ENCODE measurements around the gene DZIP1L.
"Not testable (repeated sequence)": the region's sequence is repeated elsewhere in the genome, so short reads cannot be mapped to it uniquely, and the experiment has no call there.

The DZIP1L gene

GRCh38 chr3:138132239-138132638, 16.8 kb upstream of the DZIP1L start, which contains the start of gene A4GNT:
Gene A4GNT (minus strand): TSS chr3:138132390. CDS start chr3:138131256, 1,134 bp downstream.
- in situ Hi-C loops (cut with HindIII; ENCODE audit: low pct_unique_long_range_greater_than_20kb, low sequenced_read_pairs): no loop called here
- DNase-seq (ENCODE audit: low read depth in 1 of 2, low spot score in 1 of 2): no peak
- no peak for TF ChIP-seq JUND (IDR thresholded peaks at IDR 0.05; ENCODE audit: low read depth)

DNA sequence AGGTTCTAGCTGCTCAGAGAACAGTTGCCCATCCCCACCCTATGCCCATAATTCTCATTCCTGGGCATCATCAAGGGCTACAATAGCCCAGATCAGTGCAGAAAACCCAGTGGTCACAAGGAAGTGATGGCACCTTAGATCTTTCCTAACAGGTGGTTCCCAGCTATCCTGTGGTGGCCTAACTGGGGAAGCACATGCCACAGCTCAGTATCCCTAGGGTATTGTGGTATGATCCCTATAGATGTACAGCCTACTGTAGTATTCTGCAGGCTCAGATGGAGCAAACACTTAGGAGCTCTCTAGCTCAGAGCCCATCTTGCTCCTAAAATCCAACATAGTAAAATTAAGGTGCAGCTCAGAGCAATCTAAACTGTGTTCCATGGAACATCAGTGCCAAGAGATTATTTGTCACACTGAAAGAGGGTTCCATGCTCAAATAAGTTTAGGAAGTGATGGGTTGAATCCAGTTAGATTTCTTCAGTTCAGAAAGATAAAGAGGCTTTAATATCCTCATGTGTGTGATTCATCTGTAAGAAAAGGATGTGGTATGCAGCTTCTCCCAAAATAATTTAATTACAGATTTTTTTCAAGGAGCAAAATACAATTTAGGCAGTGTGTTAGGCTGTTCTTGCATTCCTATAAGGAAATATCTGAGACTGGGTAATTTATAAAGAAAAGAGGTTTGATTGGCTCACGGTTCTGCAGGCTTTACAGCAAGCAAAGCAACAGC, 12.4 kb upstream of the DZIP1L start:
- no peak for DNase-seq (ENCODE audit: low read depth in 1 of 2, low spot score in 1 of 2)
- no peak for TF ChIP-seq JUND (IDR thresholded peaks at IDR 0.05; ENCODE audit: low read depth)
- in situ Hi-C loops (cut with HindIII; ENCODE audit: low pct_unique_long_range_greater_than_20kb, low sequenced_read_pairs): no loop called here

GRCh38 chr3:138125548-138126221, 10.3 kb upstream of the DZIP1L start:
- no peak for TF ChIP-seq JUND (IDR thresholded peaks at IDR 0.05; ENCODE audit: low read depth)
- in situ Hi-C loops (cut with HindIII; ENCODE audit: low pct_unique_long_range_greater_than_20kb, low sequenced_read_pairs): no loop called here
- peak in 1 of 2 experiments; percentile 63 for DNase-seq (ENCODE audit: low read depth in 1 of 2, low spot score in 1 of 2)

GRCh38 chr3:138124706-138125355, 9.4 kb upstream of the DZIP1L start:
- in situ Hi-C loops (cut with HindIII; ENCODE audit: low pct_unique_long_range_greater_than_20kb, low sequenced_read_pairs): no loop called here
- no peak for TF ChIP-seq JUND (IDR thresholded peaks at IDR 0.05; ENCODE audit: low read depth)
- DNase-seq (ENCODE audit: low read depth in 1 of 2, low spot score in 1 of 2): no peak

- in situ Hi-C loops (cut with HindIII; ENCODE audit: low pct_unique_long_range_greater_than_20kb, low sequenced_read_pairs): no loop called here
- no peak for TF ChIP-seq JUND (IDR thresholded peaks at IDR 0.05; ENCODE audit: low read depth)
- no peak for DNase-seq (ENCODE audit: low read depth in 1 of 2, low spot score in 1 of 2)
These were observed 8.8 kb upstream of the DZIP1L start for GRCh38 chr3:138124188-138124587.

- TF ChIP-seq JUND (IDR thresholded peaks at IDR 0.05; ENCODE audit: low read depth): no peak
These were observed 4.0 kb upstream of the DZIP1L start for GRCh38 chr3:138119423-138119766.

DNA sequence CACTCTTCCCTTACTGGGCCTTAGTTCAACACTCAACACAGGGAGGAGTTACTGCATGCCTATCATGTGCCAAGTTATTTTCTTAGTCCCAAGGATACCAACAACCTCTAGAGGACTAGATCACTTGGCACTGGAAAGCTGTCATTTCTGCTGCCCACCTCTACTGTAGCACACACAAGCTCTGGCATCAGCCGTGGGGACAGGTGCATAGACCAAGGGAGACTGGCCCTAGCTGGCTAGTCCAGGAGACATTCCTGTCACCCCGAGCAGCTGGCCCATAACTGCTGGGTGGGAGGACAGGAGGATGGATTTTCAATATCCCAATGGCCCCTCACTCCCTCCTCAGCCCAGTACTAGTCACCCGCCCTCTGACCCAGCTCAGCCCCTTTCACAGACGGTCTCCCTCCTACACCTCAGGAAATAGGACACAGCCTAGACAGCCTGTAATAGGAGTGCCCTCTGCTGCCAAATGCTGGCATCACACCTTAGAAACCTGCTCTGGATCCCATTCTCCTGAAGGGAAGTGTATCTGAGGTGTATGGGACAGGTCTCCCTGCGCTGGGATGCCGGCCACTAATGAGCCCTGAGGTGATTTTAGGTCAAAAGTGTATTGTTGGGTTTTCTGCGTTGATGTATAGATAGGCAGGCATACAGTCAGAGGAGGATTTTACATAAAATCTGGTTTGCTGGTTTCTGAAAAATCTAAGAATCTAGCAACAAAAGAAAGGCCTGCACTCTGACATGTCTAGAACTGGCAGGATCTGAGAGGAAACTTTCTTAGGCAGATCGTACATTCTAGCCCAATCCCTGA, 3.4 kb upstream of the DZIP1L start:
- no peak for TF ChIP-seq JUND (IDR thresholded peaks at IDR 0.05; ENCODE audit: low read depth)
- in situ Hi-C loops (cut with HindIII; ENCODE audit: low pct_unique_long_range_greater_than_20kb, low sequenced_read_pairs): no loop called here
- peak; percentile 83 to 86 for DNase-seq (ENCODE audit: low read depth in 1 of 2, low spot score in 1 of 2)

More at GRCh38 chr3:138119423-138119766, 4.0 kb upstream of the DZIP1L start:
- DNase-seq (ENCODE audit: low read depth in 1 of 2, low spot score in 1 of 2): no peak
- in situ Hi-C loops (cut with HindIII; ENCODE audit: low pct_unique_long_range_greater_than_20kb, low sequenced_read_pairs): no loop called here

- TF ChIP-seq JUND (IDR thresholded peaks at IDR 0.05; ENCODE audit: low read depth): no peak
- in situ Hi-C loops (cut with HindIII; ENCODE audit: low pct_unique_long_range_greater_than_20kb, low sequenced_read_pairs): no loop called here
- DNase-seq (ENCODE audit: low read depth in 1 of 2, low spot score in 1 of 2): no peak
These were observed 933 bp downstream of the DZIP1L start for GRCh38 chr3:138114431-138114918.

GRCh38 chr3:138113326-138113725, 2.1 kb downstream of the DZIP1L start:
- in situ Hi-C loops (cut with HindIII; ENCODE audit: low pct_unique_long_range_greater_than_20kb, low sequenced_read_pairs): no loop called here
- no peak for TF ChIP-seq JUND (IDR thresholded peaks at IDR 0.05; ENCODE audit: low read depth)
- no peak for DNase-seq (ENCODE audit: low read depth in 1 of 2, low spot score in 1 of 2)

DNA sequence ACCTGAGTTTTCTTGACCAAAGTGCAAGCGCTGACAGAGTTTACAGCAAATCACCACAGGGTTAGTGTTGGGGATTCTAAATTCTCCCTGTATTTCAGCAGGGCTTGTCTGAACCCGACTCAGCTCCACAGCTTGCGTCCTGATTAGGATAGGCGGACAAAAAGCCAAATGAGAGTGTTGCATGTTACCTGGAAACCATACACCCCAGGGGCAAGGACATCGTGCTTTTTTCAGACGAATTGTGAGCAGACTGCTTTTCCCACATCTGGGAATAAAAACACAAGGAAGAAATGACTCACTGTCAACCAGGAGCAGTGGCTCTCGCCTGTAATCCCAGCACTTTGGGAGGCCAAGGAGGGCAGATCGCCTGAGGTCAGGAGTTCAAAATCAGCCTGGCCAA, 3.0 kb downstream of the DZIP1L start:
- DNase-seq (ENCODE audit: low read depth in 1 of 2, low spot score in 1 of 2): no peak
- in situ Hi-C loops (cut with HindIII; ENCODE audit: low pct_unique_long_range_greater_than_20kb, low sequenced_read_pairs): no loop called here
- no peak for TF ChIP-seq JUND (IDR thresholded peaks at IDR 0.05; ENCODE audit: low read depth)

DNA sequence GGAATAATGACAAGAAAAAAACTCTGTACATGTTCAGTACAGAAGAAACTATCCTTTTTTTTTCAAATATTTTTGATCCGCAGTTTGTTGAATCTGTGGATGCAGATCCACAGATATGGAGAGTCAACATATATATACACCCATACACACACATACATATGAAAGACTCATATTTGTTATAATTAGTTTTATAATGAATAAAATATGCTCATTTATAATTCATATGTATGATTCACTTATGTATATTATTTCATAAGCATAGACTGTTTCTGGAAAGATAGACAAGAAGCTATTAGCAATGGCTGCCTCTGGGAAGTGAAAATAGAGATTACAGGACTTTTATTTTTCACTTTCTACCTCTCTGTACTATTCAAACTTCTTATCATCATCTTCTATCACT, 9.8 kb downstream of the DZIP1L start:
- DNase-seq (ENCODE audit: low read depth in 1 of 2, low spot score in 1 of 2): no peak
- TF ChIP-seq JUND (IDR thresholded peaks at IDR 0.05; ENCODE audit: low read depth): no peak
- in situ Hi-C loops (cut with HindIII; ENCODE audit: low pct_unique_long_range_greater_than_20kb, low sequenced_read_pairs): no loop called here

GRCh38 chr3:138103466-138103865, 11.9 kb downstream of the DZIP1L start:
- in situ Hi-C loops (cut with HindIII; ENCODE audit: low pct_unique_long_range_greater_than_20kb, low sequenced_read_pairs): no loop called here
- TF ChIP-seq JUND (IDR thresholded peaks at IDR 0.05; ENCODE audit: low read depth): no peak
- DNase-seq (ENCODE audit: low read depth in 1 of 2, low spot score in 1 of 2): no peak

DNA sequence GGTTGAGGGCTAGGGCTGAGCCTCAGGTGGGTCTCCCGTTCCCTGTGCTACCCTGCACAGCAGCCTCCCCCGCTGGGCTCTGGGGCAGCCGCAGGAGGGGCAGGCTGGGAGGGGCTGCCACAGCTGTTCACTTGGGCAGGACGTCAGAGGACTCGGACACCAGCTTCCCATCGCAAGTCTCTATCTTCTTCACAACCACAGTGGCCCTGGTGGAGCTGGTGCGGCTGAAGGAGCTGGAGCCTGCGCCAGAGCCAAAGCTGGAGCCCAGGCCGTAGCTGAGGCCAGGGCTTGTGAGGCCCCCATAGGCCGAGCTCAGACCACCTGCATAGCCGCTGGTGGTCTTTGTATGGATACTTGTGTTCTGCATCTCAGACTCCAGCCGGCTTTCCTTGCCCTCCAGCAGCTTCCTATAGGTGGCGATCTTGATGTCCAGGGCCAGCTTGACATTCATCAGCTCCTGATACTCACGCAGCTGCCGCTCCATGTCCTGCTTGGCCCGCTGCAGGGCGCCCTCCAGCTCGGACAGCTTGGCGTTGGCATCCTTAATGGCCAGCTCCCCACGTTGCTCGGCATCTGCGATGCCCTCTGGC, 14.0 kb downstream of the DZIP1L start:
- in situ Hi-C loops (cut with HindIII; ENCODE audit: low pct_unique_long_range_greater_than_20kb, low sequenced_read_pairs); DNase-seq (ENCODE audit: low read depth in 1 of 2, low spot score in 1 of 2): not testable (repeated sequence)
